Endothelial cell of umbilical vein (primary cell): ENCODE results near the gene DDX54. TPM values are rescaled to one million over a fixed set of nuclear protein-coding genes. Genes with fewer than 3 reads are reported as not detected.

Source experiments
- BruUV-seq: library from RNA; stranded (reverse); fragments of 400-500 nt; replicated peaks from 2 replicates; lab custom pipeline; 2021; lab: Mats Ljungman, UMichigan
- CTCF ChIA-PET: fragments of 300-600, 350-600 bp; sonication (Branson Sonifier 250); formaldehyde crosslinking; loops from one replicate; lab custom pipeline; 2021; ENCODE audit warnings: antibody characterized with exemption, inconsistent platforms; lab: Charles Lee
- POLR2A ChIA-PET: fragments of 300-600, 350-600 bp; sonication (Branson Sonifier 250); formaldehyde crosslinking; loops from one replicate; lab custom pipeline; 2021; ENCODE audit warnings: antibody characterized with exemption, inconsistent platforms; lab: Charles Lee
- DNase-seq: peaks from one replicate; pipeline ENCODE4 v3.0.0-alpha.2; 2011; ENCODE audit warnings: low read depth, low spot score
- FAIRE-seq: peaks from 2 replicates; lab custom pipeline; 2011; peaks lifted over from hg19 to GRCh38; lab: Jason Lieb, UNC
- H2AFZ ChIP-seq: 2 replicates; pipeline ENCODE4 v1.6.0; 2012; ENCODE audit warnings: low read depth, low read length, control low read depth, inconsistent platforms
- H3K27ac ChIP-seq: 2 replicates; pipeline ENCODE4 v1.5.1; 2011; ENCODE audit warnings: low read depth, mild to moderate bottlenecking, control low read depth, low read length, moderate library complexity; ENCODE audit not compliant: insufficient read depth
- H3K27me3 ChIP-seq, 2 experiments: 2 replicates each; pipeline versions ENCODE4 v1.6.0 to v1.6.1; 2011; ENCODE audit warnings: low read length in 2 of 2, mixed read lengths in 1 of 2; ENCODE audit not compliant: control insufficient read depth in 2 of 2, insufficient read depth in 2 of 2
- H3K36me3 ChIP-seq, 2 experiments: 2 replicates in 1 of 2; 3 replicates in 1 of 2; pipeline ENCODE4 v1.5.1; 2011; ENCODE audit warnings: low read length in 2 of 2, mild to moderate bottlenecking in 1 of 2, moderate library complexity in 1 of 2; ENCODE audit not compliant: control insufficient read depth in 2 of 2, insufficient read depth in 2 of 2; ENCODE audit errors: extremely low read depth in 1 of 2
- H3K4me1 ChIP-seq: 3 replicates; pipeline ENCODE4 v1.5.1; 2011; ENCODE audit warnings: mild to moderate bottlenecking, low read length; ENCODE audit not compliant: control insufficient read depth, insufficient read depth; ENCODE audit errors: extremely low read depth
- H3K4me2 ChIP-seq: 2 replicates; pipeline ENCODE4 v1.6.1; 2011; ENCODE audit warnings: low read length, control low read depth, mixed read lengths; ENCODE audit not compliant: insufficient read depth
- H3K4me3 ChIP-seq, 3 experiments: fragments of 200-600 bp in 1 of 3; sonication (generic), shearing (Covaris generic) in 1 of 3; replicated peaks in 1 of 3; 2 replicates each; pipeline ENCODE4 v1.5.1; 2011 to 2016; ENCODE audit warnings: control low read depth in 3 of 3, low read length in 3 of 3, mild to moderate bottlenecking in 2 of 3, inconsistent platforms in 1 of 3, low read depth in 1 of 3, moderate library complexity in 1 of 3; ENCODE audit not compliant: insufficient read depth in 1 of 3
- H3K79me2 ChIP-seq: 2 replicates; pipeline ENCODE4 v1.6.0; 2012; ENCODE audit warnings: low read length, inconsistent platforms; ENCODE audit not compliant: control insufficient read depth, insufficient read depth
- H3K9ac ChIP-seq: replicated peaks from 2 replicates; pipeline ENCODE3; 2011; ENCODE audit warnings: low read length, control low read depth; ENCODE audit not compliant: insufficient read depth; ENCODE audit errors: extremely low read depth
- H3K9me1 ChIP-seq: replicated peaks from 3 replicates; pipeline ENCODE4 v1.6.0; 2011; ENCODE audit warnings: mild to moderate bottlenecking, low read length; ENCODE audit not compliant: control insufficient read depth, insufficient read depth; ENCODE audit errors: extremely low read depth
- H3K9me3 ChIP-seq: replicated peaks from 2 replicates; pipeline ENCODE4 v1.5.1; 2012; ENCODE audit warnings: low read length, inconsistent platforms; ENCODE audit not compliant: control insufficient read depth, insufficient read depth
- H4K20me1 ChIP-seq: replicated peaks from 2 replicates; pipeline ENCODE3; 2011; ENCODE audit warnings: mild to moderate bottlenecking, low read length; ENCODE audit not compliant: control insufficient read depth, insufficient read depth; ENCODE audit errors: extremely low read depth
- EZH2 ChIP-seq: IDR thresholded peaks from 2 replicates; pipeline ENCODE4 v1.6.1; 2012; ENCODE audit warnings: borderline replicate concordance, low read depth, mild to moderate bottlenecking, moderate library complexity, low read length, inconsistent platforms; ENCODE audit not compliant: severe bottlenecking
- FOS ChIP-seq: IDR thresholded peaks from 2 replicates; pipeline ENCODE4 v1.6.1; 2011; ENCODE audit warnings: mild to moderate bottlenecking, low read length, moderate library complexity, borderline replicate concordance; ENCODE audit not compliant: insufficient read depth
- GATA2 ChIP-seq: IDR thresholded peaks from 2 replicates; pipeline ENCODE4 v1.7.0; 2011; ENCODE audit warnings: low read depth, mild to moderate bottlenecking, moderate library complexity, mixed read lengths, low read length; ENCODE audit not compliant: insufficient read length, insufficient read depth
- JUN ChIP-seq: IDR thresholded peaks from 2 replicates; pipeline ENCODE4 v1.6.1; 2011; ENCODE audit warnings: borderline replicate concordance, low read depth; ENCODE audit not compliant: insufficient read length, insufficient read depth
- POLR2AphosphoS5 ChIP-seq: IDR thresholded peaks from 2 replicates; pipeline ENCODE4 v1.6.1; 2012; ENCODE audit warnings: low read depth, mild to moderate bottlenecking, control low read depth, low read length, moderate library complexity; ENCODE audit not compliant: insufficient read depth
- dilution Hi-C: fragments of 300-500 bp; cut with MboI; formaldehyde crosslinking; loops from one replicate; pipeline ENCODE4 v1.15.0; 2019; ENCODE audit warnings: low sequenced_read_pairs; ENCODE audit not compliant: extremely low pct_ligation_motif_present
- intact Hi-C: fragments of 100-400 bp; cut with micrococcal nuclease; formaldehyde crosslinking; loops from one replicate; pipeline ENCODE4 v1.10.0; 2022
- polyA plus RNA-seq, 4 experiments: library from polyadenylated mRNA; depleted of rRNA in 3 of 4; stranded (reverse) in 3 of 4; unstranded in 1 of 4; fragments of >200 nt; gene quantifications; 2 replicates each; pipeline versions ENCODE4 v1.2.1 to v1.2.3, GENCODE V29; 2011 to 2012; ENCODE audit warnings: missing spikeins in 1 of 4
- total RNA-seq: library from RNA; stranded (reverse); gene quantifications from 2 replicates; pipeline ENCODE4 v1.2.3, GENCODE V29; 2021
- TF ChIP-seq, protein P1 (sequence below): IDR thresholded peaks from 2 replicates; pipeline ENCODE4 v1.6.1; 2011; ENCODE audit not compliant: insufficient read depth, insufficient read length

DDX54 gene
- total and polyA plus RNA-seq, 2 donors (not counting 3 experiments of a cell fraction or from before 2014, with no cell fraction given) = 54.1 to 90.0 TPM

DNA sequence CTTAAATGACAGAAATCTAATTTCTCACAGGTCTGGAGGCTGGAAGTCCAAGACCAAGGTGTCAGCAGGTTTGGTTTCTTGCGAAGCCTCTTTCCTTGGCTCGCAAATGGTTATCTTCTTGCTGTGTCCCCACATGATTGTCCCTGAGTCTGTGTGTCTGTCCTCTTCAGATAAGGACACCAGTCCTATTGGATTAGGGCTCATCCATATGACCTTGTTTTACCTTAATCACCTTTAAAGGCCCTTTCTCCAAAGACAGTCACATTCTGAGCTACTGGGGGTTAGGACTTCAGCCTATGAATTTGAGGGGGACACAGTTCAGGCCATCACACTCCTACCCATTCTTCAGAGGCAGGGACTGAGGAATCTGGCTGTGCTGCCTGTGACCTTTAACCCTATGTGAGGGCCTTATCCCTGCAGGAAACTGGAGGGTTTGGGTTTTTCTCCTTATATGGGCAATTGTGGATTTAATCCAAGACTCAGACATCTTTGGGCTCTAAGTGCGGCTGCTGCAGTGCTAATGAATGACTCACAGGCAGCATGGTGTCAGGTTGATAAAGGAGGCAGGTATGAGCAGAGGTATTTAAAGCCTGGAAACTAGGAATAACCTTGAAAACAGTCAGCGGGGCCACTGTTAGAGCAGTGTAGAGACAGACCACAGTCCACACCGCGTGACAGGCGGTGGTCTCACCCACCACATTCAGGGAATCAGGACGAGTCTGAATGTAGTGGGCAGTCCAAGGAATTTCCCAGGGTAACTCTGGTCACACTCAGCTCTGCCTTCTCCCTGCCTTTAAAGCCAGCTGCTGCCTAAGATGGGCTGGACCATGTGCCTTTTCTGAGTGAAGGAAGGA is 46.2 kb upstream of the DDX54 start:
- ChIA-PET POLR2A (interaction anchor here (1.1 to 1.4 kb wide), 2 partner anchors 10 kb away, joined by 3 to 5 read pairs; partner anchors contain the start of gene TPCN1), CTCF (interaction anchor here (1.4 kb wide), 1 partner anchor 8 kb away, joined by 3 read pairs; no protein-coding TSS in a partner anchor)
- Histone ChIP-seq H3K27me3 (no peaks in the 10 kb centered on the region), H3K4me2 (peak overlapping the region; percentile 4), H3K36me3 (peaks cover 0 to 15% of the 10 kb centered on the region in 2 experiments), H3K27ac (peak overlapping the region; percentile 62), H2AFZ (peak overlapping the region; percentile 7), H3K4me3 (no peak overlapping the region), H3K9me1 (no peaks in the 10 kb centered on the region), H3K79me2 (no peaks in the 10 kb centered on the region), H4K20me1 (no peaks in the 10 kb centered on the region), H3K4me1 (peaks cover 39% of the 10 kb centered on the region), H3K9me3 (no peaks in the 10 kb centered on the region), H3K9ac (no peak overlapping the region)
- TF ChIP-seq FOS (peak; percentile 62), POLR2AphosphoS5 (peak; percentile 48), EZH2 (no peak), JUN (peak; percentile 51), GATA2 (peak; percentile 22)
- TF ChIP-seq, protein P1, sequence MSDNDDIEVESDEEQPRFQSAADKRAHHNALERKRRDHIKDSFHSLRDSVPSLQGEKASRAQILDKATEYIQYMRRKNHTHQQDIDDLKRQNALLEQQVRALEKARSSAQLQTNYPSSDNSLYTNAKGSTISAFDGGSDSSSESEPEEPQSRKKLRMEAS = no peak
- BruUV-seq = TSS peak; percentile 96
- DNase-seq (peak; percentile 72), FAIRE-seq (peak; percentile 87)
- dilution Hi-C loops = no loop called here
- intact Hi-C loops = loop anchor here (1.0 kb wide), 1 partner anchor 10 kb away; the partner anchor contains the start of gene TPCN1
